CD4-positive, alpha-beta T cell treated with Interferon alpha-2 for 1 hour (primary cell): ENCODE measurements around the gene UNC93B1.

Source experiments
- DNase-seq, 2 donors: peaks; one replicate each; pipeline ENCODE4 v3.0.0-alpha.2; 2020 to 2022

UNC93B1 gene

GRCh38 chr11:68021167-68021787, 17.4 kb upstream of the UNC93B1 start:
- DNase-seq = no peak

GRCh38 chr11:68020575-68020974, 16.7 kb upstream of the UNC93B1 start:
- no peak for DNase-seq

- DNase-seq = no peak
Observed at GRCh38 chr11:68019486-68019885, 15.6 kb upstream of the UNC93B1 start.

GRCh38 chr11:68018730-68019190, 14.9 kb upstream of the UNC93B1 start:
- DNase-seq = no peak

- no peak for DNase-seq
Observed at GRCh38 chr11:68017980-68018729, 14.3 kb upstream of the UNC93B1 start.

GRCh38 chr11:68016904-68017817, 13.3 kb upstream of the UNC93B1 start:
- DNase-seq = no peak

- no peak for DNase-seq
Observed at GRCh38 chr11:68016161-68016903, 12.4 kb upstream of the UNC93B1 start.

- DNase-seq = no peak
Observed at GRCh38 chr11:68015467-68015866, 11.6 kb upstream of the UNC93B1 start.

GRCh38 chr11:68014947-68015447, 11.1 kb upstream of the UNC93B1 start:
- no peak for DNase-seq

GRCh38 chr11:68014157-68014946, 10.5 kb upstream of the UNC93B1 start:
- peak in 1 of 2 donors; percentile 30 for DNase-seq

- no peak for DNase-seq
Observed at GRCh38 chr11:68013611-68014156, 9.8 kb upstream of the UNC93B1 start.

GRCh38 chr11:68012843-68013610, 9.1 kb upstream of the UNC93B1 start:
- DNase-seq = no peak

- DNase-seq = no peak
Observed at GRCh38 chr11:68012044-68012842, 8.3 kb upstream of the UNC93B1 start.

GRCh38 chr11:68011051-68011943, 7.4 kb upstream of the UNC93B1 start:
- no peak for DNase-seq

GRCh38 chr11:68010090-68011041, 6.5 kb upstream of the UNC93B1 start, which contains the start of gene ALDH3B1:
ALDH3B1 (plus strand) TSS chr11:68010327; CDS start chr11:68015298, 4,971 bp downstream.
- DNase-seq = peak; percentile 24 to 61

- peak in 1 of 2 donors; percentile 20 for DNase-seq
Observed at GRCh38 chr11:68009391-68010089, 5.6 kb upstream of the UNC93B1 start.
